CD4-positive, alpha-beta memory T cell (primary cell): ENCODE results near the gene XAF1. TPM values are rescaled to one million over a fixed set of nuclear protein-coding genes. Genes with fewer than 3 reads are reported as not detected.

ENCODE experiments used
- CTCF ChIA-PET: fragments of 350-600 bp; sonication (Branson Sonifier 250); formaldehyde crosslinking; loops from one replicate; lab custom pipeline; 2021; ENCODE audit warnings: inconsistent platforms; ENCODE audit not compliant: partially characterized antibody; lab: Charles Lee
- POLR2A ChIA-PET: fragments of 350-600 bp; sonication (Branson Sonifier 250); formaldehyde crosslinking; loops from one replicate; lab custom pipeline; 2021; ENCODE audit not compliant: partially characterized antibody; lab: Charles Lee
- DNase-seq, 5 donors: peaks; one replicate each; pipeline versions ENCODE4 v3.0.0 to v3.0.0-alpha.2; 2020 to 2022; ENCODE audit warnings: mixed read lengths in 1 of 5
- H3K27ac ChIP-seq: one replicate; pipeline ENCODE4 v1.7.0; 2013; ENCODE audit warnings: low read depth, low read length
- H3K27me3 ChIP-seq: 2 replicates; pipeline ENCODE4 v1.7.0; 2013; ENCODE audit warnings: mild to moderate bottlenecking, low read length, moderate library complexity; ENCODE audit not compliant: insufficient read depth
- H3K36me3 ChIP-seq: 2 replicates; pipeline ENCODE4 v1.7.0; 2013; ENCODE audit warnings: mild to moderate bottlenecking, low read length, moderate library complexity; ENCODE audit not compliant: insufficient read depth
- H3K4me1 ChIP-seq: 2 replicates; pipeline ENCODE4 v1.7.0; 2013; ENCODE audit warnings: mild to moderate bottlenecking, low read length, moderate library complexity; ENCODE audit not compliant: insufficient read depth
- H3K4me3 ChIP-seq, 2 donors: one replicate each; pipeline ENCODE4 v1.7.0; 2013; ENCODE audit warnings: low read length in 2 of 2, mild to moderate bottlenecking in 1 of 2
- H3K9me3 ChIP-seq, 2 donors: one replicate each; pipeline ENCODE4 v1.7.0; 2013; ENCODE audit warnings: low read length in 2 of 2, control low read depth in 1 of 2; ENCODE audit not compliant: control insufficient read depth in 1 of 2
- H3K27ac Mint-ChIP-seq, 7 donors: one replicate each; pipeline ENCODE4 v1.8.0; 2020 to 2021; ENCODE audit warnings: mixed read lengths in 7 of 7, mild to moderate bottlenecking in 6 of 7, inconsistent platforms in 3 of 7, moderate library complexity in 3 of 7
- H3K27me3 Mint-ChIP-seq, 2 donors: one replicate each; pipeline ENCODE4 v1.8.0; 2020 to 2021; ENCODE audit warnings: mixed read lengths in 2 of 2
- H3K36me3 Mint-ChIP-seq, 2 donors: one replicate each; pipeline ENCODE4 v1.8.0; 2020 to 2021; ENCODE audit warnings: mixed read lengths in 2 of 2, inconsistent platforms in 1 of 2, mild to moderate bottlenecking in 1 of 2
- H3K4me1 Mint-ChIP-seq, 4 donors: one replicate each; pipeline ENCODE4 v1.8.0; 2020 to 2021; ENCODE audit warnings: mixed read lengths in 4 of 4, mild to moderate bottlenecking in 1 of 4
- H3K4me3 Mint-ChIP-seq, 8 donors: one replicate each; pipeline ENCODE4 v1.8.0; 2020 to 2021; ENCODE audit warnings: mixed read lengths in 8 of 8, mild to moderate bottlenecking in 7 of 8, moderate library complexity in 6 of 8, inconsistent platforms in 3 of 8
- H3K9me3 Mint-ChIP-seq, 8 donors: one replicate each; pipeline ENCODE4 v1.8.0; 2020 to 2021; ENCODE audit warnings: mixed read lengths in 8 of 8, mild to moderate bottlenecking in 5 of 8, inconsistent platforms in 3 of 8, moderate library complexity in 1 of 8
- intact Hi-C: fragments of 100-400 bp; cut with micrococcal nuclease; formaldehyde crosslinking; loops from one replicate; pipeline ENCODE4 v1.15.1; 2023
- polyA plus RNA-seq, 2 donors: library from polyadenylated mRNA; unstranded; fragments of 300-500 nt; fragmentation: Illumina TruSeq; gene quantifications; one replicate each; pipeline ENCODE4 v1.2.3, GENCODE V29; 2021
- total RNA-seq, 2 experiments: library from RNA; stranded (reverse); gene quantifications; one replicate each; pipeline ENCODE4 v1.2.3, GENCODE V29; 2021

The XAF1 gene
- total RNA-seq (10 to 100 TPM; 91.0 to 99.3 TPM), polyA plus RNA-seq (10 to 100 TPM in 1 of 2 donors, 1 to 10 TPM in 1; 8.0 to 44.0 TPM)

- Mint-ChIP-seq H3K27me3 (no peaks in the 10 kb centered on the region), H3K27ac (peak within 1 kb of the TSS; percentile 77 to 99 (median 96)), H3K36me3 (peaks cover 34 to 35% of the 10 kb centered on the region in 2 donors), H3K4me3 (peak within 1 kb of the TSS; percentile 95 to 100 (median 98)), H3K4me1 (peaks cover 39 to 68% (median 53%) of the 10 kb centered on the region in 4 donors), H3K9me3 (peaks cover 0 to 3% (median 0%) of the 10 kb centered on the region in 8 donors)
- POLR2A ChIA-PET: interaction anchor here (1.0 to 1.7 kb wide), 3 partner anchors 98 to 280 kb away, joined by 3 to 7 read pairs (median 3); partner anchors contain the start of genes KIAA0753 and SLC16A13
- Histone ChIP-seq H3K4me1 (peaks cover 50% of the 10 kb centered on the region), H3K36me3 (peaks cover 18% of the 10 kb centered on the region), H3K9me3 (no peaks in the 10 kb centered on the region), H3K27ac (peak within 1 kb of the TSS; percentile 64), H3K27me3 (no peaks in the 10 kb centered on the region), H3K4me3 (peak within 1 kb of the TSS; percentile 68 to 77)
- intact Hi-C loops: loop anchor here (10.0 kb wide), 1 partner anchor 111 kb away; the partner anchor contains the start of genes KIAA0753 and TXNDC17
- peak; percentile 58 to 76 (median 60) for DNase-seq
- CTCF ChIA-PET: interaction anchor here (2.6 kb wide), 1 partner anchor 89 kb away, joined by 6 read pairs; no protein-coding TSS in a partner anchor
Observed at GRCh38 chr17:6755731-6756184, at the start of gene XAF1. XAF1 (plus strand) TSS chr17:6756046; CDS start chr17:6756079, 33 bp downstream.

- no peaks in the 10 kb centered on the region for H3K4me1 ChIP-seq
- H3K9me3 Mint-ChIP-seq: no peaks in the 10 kb centered on the region
- peaks cover 6% of the 10 kb centered on the region for H3K27me3 ChIP-seq
- H3K36me3 Mint-ChIP-seq: no peaks in the 10 kb centered on the region
- no peak overlapping the region for H3K4me3 ChIP-seq
- CTCF ChIA-PET: interaction anchor here (1.1 kb wide), 1 partner anchor 39 kb away, joined by 3 read pairs; no protein-coding TSS in a partner anchor
- DNase-seq: no peak
- H3K4me1 Mint-ChIP-seq: no peaks in the 10 kb centered on the region
- peaks cover 26% of the 10 kb centered on the region in 2 donors for H3K27me3 Mint-ChIP-seq
- H3K9me3 ChIP-seq: no peaks in the 10 kb centered on the region
- POLR2A ChIA-PET: no interaction called here
- H3K27ac ChIP-seq: no peak overlapping the region
- H3K27ac Mint-ChIP-seq: no peak overlapping the region
- H3K36me3 ChIP-seq: no peaks in the 10 kb centered on the region
- intact Hi-C loops: no loop called here
- H3K4me3 Mint-ChIP-seq: no peak overlapping the region
Observed at GRCh38 chr17:6706499-6706898, 49.3 kb upstream of the XAF1 start.

GRCh38 chr17:6706996-6707395 lies 48.9 kb upstream of the XAF1 start:
- H3K9me3 Mint-ChIP-seq: no peaks in the 10 kb centered on the region
- ChIA-PET CTCF (no interaction called here), POLR2A (no interaction called here)
- no peak overlapping the region for H3K4me3 Mint-ChIP-seq
- H3K36me3 ChIP-seq: no peaks in the 10 kb centered on the region
- DNase-seq: no peak
- H3K27ac Mint-ChIP-seq: no peak overlapping the region
- H3K4me1 ChIP-seq: no peaks in the 10 kb centered on the region
- H3K27me3 Mint-ChIP-seq: peaks cover 30% of the 10 kb centered on the region in 2 donors
- intact Hi-C loops: no loop called here
- H3K27ac ChIP-seq: no peak overlapping the region
- H3K9me3 ChIP-seq: no peaks in the 10 kb centered on the region
- H3K4me1 Mint-ChIP-seq: no peaks in the 10 kb centered on the region
- H3K4me3 ChIP-seq: no peak overlapping the region
- peaks cover 6% of the 10 kb centered on the region for H3K27me3 ChIP-seq
- H3K36me3 Mint-ChIP-seq: no peaks in the 10 kb centered on the region

GRCh38 chr17:6708357-6708961 lies 47.4 kb upstream of the XAF1 start:
- Histone ChIP-seq H3K27ac (no peak overlapping the region), H3K4me3 (no peak overlapping the region), H3K4me1 (peaks cover 8% of the 10 kb centered on the region), H3K36me3 (no peaks in the 10 kb centered on the region), H3K9me3 (no peaks in the 10 kb centered on the region), H3K27me3 (peaks cover 9% of the 10 kb centered on the region)
- DNase-seq: no peak
- Mint-ChIP-seq H3K27me3 (peaks cover 38 to 40% of the 10 kb centered on the region in 2 donors), H3K4me1 (peaks cover 3 to 12% (median 8%) of the 10 kb centered on the region in 4 donors), H3K9me3 (no peaks in the 10 kb centered on the region), H3K4me3 (no peak overlapping the region), H3K36me3 (no peaks in the 10 kb centered on the region), H3K27ac (no peak overlapping the region)
- CTCF ChIA-PET: no interaction called here
- intact Hi-C loops: no loop called here
- POLR2A ChIA-PET: no interaction called here

- H3K27ac Mint-ChIP-seq: no peak overlapping the region
- Histone ChIP-seq H3K4me3 (no peak overlapping the region), H3K9me3 (no peaks in the 10 kb centered on the region), H3K4me1 (peaks cover 8% of the 10 kb centered on the region), H3K36me3 (no peaks in the 10 kb centered on the region), H3K27me3 (peaks cover 9% of the 10 kb centered on the region), H3K27ac (no peak overlapping the region)
- peaks cover 10 to 20% (median 15%) of the 10 kb centered on the region in 4 donors for H3K4me1 Mint-ChIP-seq
- no peak for DNase-seq
- no peaks in the 10 kb centered on the region for H3K9me3 Mint-ChIP-seq
- intact Hi-C loops: no loop called here
- ChIA-PET CTCF (no interaction called here), POLR2A (no interaction called here)
- peaks cover 47 to 51% of the 10 kb centered on the region in 2 donors for H3K27me3 Mint-ChIP-seq
- peaks cover 0 to 3% of the 10 kb centered on the region in 2 donors for H3K36me3 Mint-ChIP-seq
- H3K4me3 Mint-ChIP-seq: no peak overlapping the region
Observed at GRCh38 chr17:6710317-6710716, 45.5 kb upstream of the XAF1 start.

- Histone ChIP-seq H3K27me3 (peaks cover 9% of the 10 kb centered on the region), H3K4me3 (no peak overlapping the region), H3K9me3 (no peaks in the 10 kb centered on the region), H3K36me3 (no peaks in the 10 kb centered on the region), H3K27ac (no peak overlapping the region), H3K4me1 (peaks cover 8% of the 10 kb centered on the region)
- Mint-ChIP-seq H3K27me3 (peaks cover 51 to 55% of the 10 kb centered on the region in 2 donors), H3K4me3 (peak overlapping the region in 3 of 8 donors; percentile 2 to 58 (median 21)), H3K27ac (peak overlapping the region in 1 of 7 donors; percentile 18), H3K4me1 (peaks cover 10 to 20% (median 15%) of the 10 kb centered on the region in 4 donors), H3K36me3 (peaks cover 0 to 3% of the 10 kb centered on the region in 2 donors), H3K9me3 (peaks cover 0 to 7% (median 1%) of the 10 kb centered on the region in 8 donors)
- ChIA-PET POLR2A (no interaction called here), CTCF (no interaction called here)
- intact Hi-C loops: no loop called here
- DNase-seq: no peak
Observed at GRCh38 chr17:6711081-6711674, 44.7 kb upstream of the XAF1 start.

- Histone ChIP-seq H3K36me3 (no peaks in the 10 kb centered on the region), H3K9me3 (no peaks in the 10 kb centered on the region), H3K27me3 (peaks cover 5% of the 10 kb centered on the region), H3K4me1 (peaks cover 8% of the 10 kb centered on the region), H3K4me3 (no peak overlapping the region), H3K27ac (no peak overlapping the region)
- CTCF ChIA-PET: no interaction called here
- Mint-ChIP-seq H3K27ac (no peak overlapping the region), H3K4me1 (peaks cover 10 to 20% (median 15%) of the 10 kb centered on the region in 4 donors), H3K4me3 (peak overlapping the region in 3 of 8 donors; percentile 21 to 58 (median 40)), H3K27me3 (peaks cover 50 to 56% of the 10 kb centered on the region in 2 donors), H3K36me3 (peaks cover 0 to 3% of the 10 kb centered on the region in 2 donors), H3K9me3 (peaks cover 0 to 11% (median 2%) of the 10 kb centered on the region in 8 donors)
- intact Hi-C loops: no loop called here
- no peak for DNase-seq
- POLR2A ChIA-PET: no interaction called here
Observed at GRCh38 chr17:6711681-6712057, 44.2 kb upstream of the XAF1 start.
